ENCODE data around the gene MINAR1. TPM values are rescaled to one million over a fixed set of nuclear protein-coding genes. Genes with fewer than 3 reads are reported as not detected.

Gene MINAR1
- total RNA-seq, 1 donor from 2014 or later, result 1.5 TPM

- H3F3A ChIP-seq (ENCODE audit: low read depth), result no peaks in the 10 kb centered on the region
- H3K27me3 ChIP-seq, result no peaks in the 10 kb centered on the region
- H2AFZ ChIP-seq (replicated peaks), result no peak overlapping the region
- H3K36me3 ChIP-seq, result no peaks in the 10 kb centered on the region
- H3K4me3 ChIP-seq, result no peak overlapping the region
- H3K27me3 Mint-ChIP-seq (ENCODE audit: insufficient read depth, low read depth), result no peaks in the 10 kb centered on the region
- no peaks in the 10 kb centered on the region for H3K36me3 Mint-ChIP-seq
- H3K4me1 Mint-ChIP-seq, result peaks cover 8% of the 10 kb centered on the region
- H3K79me2 ChIP-seq (ENCODE audit: low read depth), result no peaks in the 10 kb centered on the region
- H4K20me1 ChIP-seq (ENCODE audit: low read depth), result no peaks in the 10 kb centered on the region
- H3K9ac ChIP-seq, result no peak overlapping the region
- TF ChIP-seq EZH2phosphoT487 (IDR thresholded peaks at IDR 0.05) (no peak), CTCF (IDR thresholded peaks at IDR 0.05) (no peak), EZH2 (IDR thresholded peaks at IDR 0.05) (no peak)
- DNase-seq (ENCODE audit: low spot score), result no peak
- no peak overlapping the region for H3K4me2 ChIP-seq
- no peak overlapping the region for H3K4me3 Mint-ChIP-seq
- H3K27ac ChIP-seq, result no peak overlapping the region
- H3K27ac Mint-ChIP-seq, result no peak overlapping the region
- H3K4me1 ChIP-seq, result peaks cover 7% of the 10 kb centered on the region
- no peaks in the 10 kb centered on the region for H3K9me3 Mint-ChIP-seq
- H3K9me3 ChIP-seq (ENCODE audit: low read depth), result no peaks in the 10 kb centered on the region
Measured at GRCh38 chr15:79408041-79408440, 24.1 kb upstream of the MINAR1 start.

GRCh38 chr15:79410237-79410636, 21.9 kb upstream of the MINAR1 start:
- TF ChIP-seq EZH2phosphoT487 (IDR thresholded peaks at IDR 0.05) (no peak), CTCF (IDR thresholded peaks at IDR 0.05) (no peak)
- H3F3A ChIP-seq (ENCODE audit: low read depth), result no peaks in the 10 kb centered on the region

GRCh38 chr15:79412010-79412409, 20.1 kb upstream of the MINAR1 start:
- Histone ChIP-seq H3K27me3 (no peaks in the 10 kb centered on the region), H3K9me3 (ENCODE audit: low read depth) (no peaks in the 10 kb centered on the region), H3K36me3 (no peaks in the 10 kb centered on the region), H4K20me1 (ENCODE audit: low read depth) (no peaks in the 10 kb centered on the region), H3K4me1 (peaks cover 7% of the 10 kb centered on the region), H3K9ac (no peak overlapping the region), H3K4me3 (no peak overlapping the region), H3K79me2 (ENCODE audit: low read depth) (no peaks in the 10 kb centered on the region), H3K27ac (no peak overlapping the region), H2AFZ (replicated peaks) (no peak overlapping the region), H3F3A (ENCODE audit: low read depth) (no peaks in the 10 kb centered on the region), H3K4me2 (no peak overlapping the region)
- H3K36me3 Mint-ChIP-seq, result no peaks in the 10 kb centered on the region
- no peaks in the 10 kb centered on the region for H3K27me3 Mint-ChIP-seq (ENCODE audit: insufficient read depth, low read depth)
- H3K4me3 Mint-ChIP-seq, result no peak overlapping the region
- DNase-seq (ENCODE audit: low spot score), result no peak
- H3K9me3 Mint-ChIP-seq, result no peaks in the 10 kb centered on the region
- H3K27ac Mint-ChIP-seq, result no peak overlapping the region
- H3K4me1 Mint-ChIP-seq, result peaks cover 6% of the 10 kb centered on the region
- no peak for TF ChIP-seq EZH2 (IDR thresholded peaks at IDR 0.05)
- no peak for TF ChIP-seq EZH2phosphoT487 (IDR thresholded peaks at IDR 0.05)
- no peak for TF ChIP-seq CTCF (IDR thresholded peaks at IDR 0.05)

More at GRCh38 chr15:79410237-79410636, 21.9 kb upstream of the MINAR1 start:
- Histone ChIP-seq H3K27ac (no peak overlapping the region), H3K36me3 (no peaks in the 10 kb centered on the region), H3K27me3 (no peaks in the 10 kb centered on the region), H3K4me3 (no peak overlapping the region), H3K9me3 (ENCODE audit: low read depth) (no peaks in the 10 kb centered on the region), H2AFZ (replicated peaks) (no peak overlapping the region), H3K4me1 (peaks cover 7% of the 10 kb centered on the region), H3K4me2 (no peak overlapping the region), H3K79me2 (ENCODE audit: low read depth) (no peaks in the 10 kb centered on the region), H4K20me1 (ENCODE audit: low read depth) (no peaks in the 10 kb centered on the region), H3K9ac (no peak overlapping the region)
- Mint-ChIP-seq H3K4me1 (peaks cover 8% of the 10 kb centered on the region), H3K4me3 (no peak overlapping the region), H3K9me3 (no peaks in the 10 kb centered on the region), H3K27ac (no peak overlapping the region), H3K27me3 (ENCODE audit: insufficient read depth, low read depth) (no peaks in the 10 kb centered on the region), H3K36me3 (no peaks in the 10 kb centered on the region)
- DNase-seq (ENCODE audit: low spot score), result no peak
